Keratinocyte (primary cell): ENCODE data around the gene KDM2A. TPM values are rescaled to one million over a fixed set of nuclear protein-coding genes. Genes with fewer than 3 reads are reported as not detected.

Experiments
- DNase-seq: peaks from one replicate; pipeline ENCODE4 v3.0.0-alpha.2; 2011; ENCODE audit warnings: low read depth, missing footprints, low spot score
- FAIRE-seq: peaks from 2 replicates; lab custom pipeline; 2011; peaks lifted over from hg19 to GRCh38; lab: Jason Lieb, UNC
- H2AFZ ChIP-seq: 2 replicates; pipeline ENCODE4 v1.6.0; 2012; ENCODE audit warnings: low read length, control low read depth, inconsistent platforms; ENCODE audit not compliant: control insufficient read depth
- H3K27ac ChIP-seq: 2 replicates; pipeline ENCODE4 v1.5.1; 2011; ENCODE audit warnings: low read length; ENCODE audit not compliant: control insufficient read depth, insufficient read depth
- H3K27me3 ChIP-seq: 3 replicates; pipeline ENCODE4 v1.6.0; 2011; ENCODE audit warnings: low read length; ENCODE audit not compliant: control insufficient read depth, insufficient read depth; ENCODE audit errors: extremely low read depth
- H3K36me3 ChIP-seq, 2 experiments: 2 replicates in 1 of 2; 3 replicates in 1 of 2; pipeline ENCODE4 v1.5.1; 2011; ENCODE audit warnings: low read length in 2 of 2, mild to moderate bottlenecking in 1 of 2; ENCODE audit not compliant: control insufficient read depth in 2 of 2, insufficient read depth in 2 of 2; ENCODE audit errors: extremely low read depth in 1 of 2
- H3K4me1 ChIP-seq: 3 replicates; pipeline ENCODE4 v1.5.1; 2011; ENCODE audit warnings: low read length; ENCODE audit not compliant: control insufficient read depth, insufficient read depth; ENCODE audit errors: extremely low read depth
- H3K4me2 ChIP-seq: 3 replicates; pipeline ENCODE4 v1.6.0; 2011; ENCODE audit warnings: low read depth, low read length; ENCODE audit not compliant: control insufficient read depth, insufficient read depth; ENCODE audit errors: extremely low read depth
- H3K4me3 ChIP-seq, 3 experiments: fragments of 200-600 bp in 1 of 3; sonication (generic) in 1 of 3; 2 replicates in 2 of 3; 3 replicates in 1 of 3; pipeline ENCODE4 v1.5.1; 2011 to 2016; ENCODE audit warnings: low read length in 3 of 3, mild to moderate bottlenecking in 3 of 3, control low read depth in 2 of 3, inconsistent platforms in 1 of 3, low read depth in 1 of 3, mixed read lengths in 1 of 3, mixed run types in 1 of 3, moderate library complexity in 1 of 3; ENCODE audit not compliant: control insufficient read depth in 2 of 3, insufficient read depth in 2 of 3; ENCODE audit errors: extremely low read depth in 1 of 3
- H3K79me2 ChIP-seq: 2 replicates; pipeline ENCODE4 v1.6.0; 2012; ENCODE audit warnings: low read length; ENCODE audit not compliant: control insufficient read depth, insufficient read depth
- H3K9ac ChIP-seq: 3 replicates; pipeline ENCODE4 v1.6.0; 2011; ENCODE audit warnings: low read length; ENCODE audit not compliant: control insufficient read depth, insufficient read depth; ENCODE audit errors: extremely low read depth
- H3K9me1 ChIP-seq: 3 replicates; pipeline ENCODE4 v1.6.0; 2011; ENCODE audit warnings: low read length; ENCODE audit not compliant: control insufficient read depth, insufficient read depth; ENCODE audit errors: extremely low read depth
- H3K9me3 ChIP-seq: 2 replicates; pipeline ENCODE4 v1.5.1; 2012; ENCODE audit warnings: low read depth, low read length; ENCODE audit not compliant: control insufficient read depth
- H4K20me1 ChIP-seq: 3 replicates; pipeline ENCODE4 v1.6.0; 2011; ENCODE audit warnings: low read length; ENCODE audit not compliant: control insufficient read depth, insufficient read depth; ENCODE audit errors: extremely low read depth
- CTCF ChIP-seq, 3 experiments: IDR thresholded peaks in 1 of 3; conservative IDR thresholded peaks in 1 of 3; optimal IDR thresholded peaks in 1 of 3; 2 replicates in 2 of 3; 3 replicates in 1 of 3; pipeline versions ENCODE3 to v1.5.1; 2011; ENCODE audit warnings: low read length in 3 of 3, mild to moderate bottlenecking in 3 of 3, moderate library complexity in 2 of 3, control low read depth in 1 of 3, inconsistent platforms in 1 of 3; ENCODE audit not compliant: insufficient read depth in 2 of 3; ENCODE audit errors: extremely low read depth in 1 of 3
- EZH2 ChIP-seq: IDR thresholded peaks from one replicate; pipeline ENCODE4 v1.6.1; 2012; ENCODE audit warnings: inconsistent platforms, mild to moderate bottlenecking, low read length, moderate library complexity
- dilution Hi-C: fragments of 300-500 bp; cut with MboI; formaldehyde crosslinking; loops from one replicate; pipeline ENCODE4 v1.7.0; 2020; ENCODE audit warnings: low sequenced_read_pairs; ENCODE audit not compliant: extremely low pct_ligation_motif_present
- polyA plus RNA-seq, 5 experiments: library from polyadenylated mRNA; depleted of rRNA in 3 of 5; stranded (reverse) in 3 of 5; stranded (forward) in 1 of 5; unstranded in 1 of 5; fragments of >200 nt; gene quantifications; 1 replicate in 1 of 5; 2 replicates in 3 of 5; 3 replicates in 1 of 5; pipeline versions ENCODE4 v1.2.1 to v1.2.3, GENCODE V29; 2011 to 2012; ENCODE audit warnings: missing spikeins in 2 of 5, low read depth in 1 of 5, low replicate concordance in 1 of 5

Gene KDM2A
- polyA plus RNA-seq, 1 donor (not counting 4 experiments of a cell fraction or from before 2014, with no cell fraction given), result 29.9 TPM

GRCh38 chr11:67280788-67281551, 161.9 kb downstream of the KDM2A start:
- H4K20me1 ChIP-seq, result no peaks in the 10 kb centered on the region
- no peak overlapping the region for H3K27ac ChIP-seq
- H3K27me3 ChIP-seq, result no peaks in the 10 kb centered on the region
- dilution Hi-C loops, result no loop called here
- DNase-seq, result no peak
- H3K79me2 ChIP-seq, result peaks cover 20% of the 10 kb centered on the region
- TF ChIP-seq CTCF (optimal IDR thresholded peaks at IDR 0.05 in 1 of 3, IDR thresholded peaks at IDR 0.05 in 1 of 3, conservative IDR thresholded peaks at IDR 0.05 in 1 of 3; ENCODE audit: extremely low read depth in 1 of 3, insufficient read depth in 2 of 3, low read length in 3 of 3), result no peak
- no peaks in the 10 kb centered on the region for H3K9me3 ChIP-seq
- peaks cover 44 to 59% of the 10 kb centered on the region in 2 experiments for H3K36me3 ChIP-seq
- H3K9ac ChIP-seq, result no peak overlapping the region
- H3K4me3 ChIP-seq, result no peak overlapping the region
- H3K4me2 ChIP-seq, result no peak overlapping the region
- no peak overlapping the region for H2AFZ ChIP-seq
- peaks cover 15% of the 10 kb centered on the region for H3K4me1 ChIP-seq
- FAIRE-seq, result no peak
- no peaks in the 10 kb centered on the region for H3K9me1 ChIP-seq

- Histone ChIP-seq H2AFZ (no peak overlapping the region), H4K20me1 (no peaks in the 10 kb centered on the region), H3K27ac (no peak overlapping the region), H3K27me3 (no peaks in the 10 kb centered on the region), H3K4me2 (no peak overlapping the region), H3K4me3 (no peak overlapping the region), H3K4me1 (peaks cover 13% of the 10 kb centered on the region), H3K36me3 (peaks cover 45 to 59% of the 10 kb centered on the region in 2 experiments), H3K79me2 (peaks cover 14% of the 10 kb centered on the region), H3K9ac (no peak overlapping the region), H3K9me3 (no peaks in the 10 kb centered on the region), H3K9me1 (no peaks in the 10 kb centered on the region)
- no peak for DNase-seq
- dilution Hi-C loops, result no loop called here
- TF ChIP-seq CTCF (optimal IDR thresholded peaks at IDR 0.05 in 1 of 3, IDR thresholded peaks at IDR 0.05 in 1 of 3, conservative IDR thresholded peaks at IDR 0.05 in 1 of 3; ENCODE audit: extremely low read depth in 1 of 3, insufficient read depth in 2 of 3, low read length in 3 of 3), result no peak
- no peak for TF ChIP-seq EZH2
- FAIRE-seq, result no peak
Observed at GRCh38 chr11:67281552-67282150, 162.6 kb downstream of the KDM2A start.
